Measurements from ENCODE around the gene LRRC25. TPM values are rescaled to one million over a fixed set of nuclear protein-coding genes. Genes with fewer than 3 reads are reported as not detected.

The LRRC25 gene
- total and polyA plus RNA-seq, 3 donors from 2014 or later = 1.6 to 4.0 (median 3.4) TPM

DNA sequence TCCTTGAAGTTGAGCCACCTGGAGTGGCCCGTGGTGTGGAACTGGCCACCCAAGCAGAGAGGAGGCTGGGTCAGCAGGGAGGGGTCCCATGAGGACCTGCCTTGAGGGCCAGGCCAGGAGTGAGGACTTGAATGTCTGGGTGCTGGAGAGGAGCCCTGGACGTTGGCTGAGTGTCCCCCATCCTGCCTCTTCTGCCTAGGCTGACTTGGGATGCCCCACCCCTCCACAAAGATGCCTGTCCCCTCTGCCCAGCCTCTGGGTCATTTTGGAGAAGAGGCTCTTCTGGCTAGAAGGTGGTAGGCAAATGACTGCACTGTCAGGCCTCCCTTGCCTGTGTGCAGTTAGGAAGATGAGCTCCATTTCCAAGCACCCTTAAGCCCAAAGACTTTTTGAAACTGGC lies 23.5 kb upstream of the LRRC25 start:
- peaks cover 62% of the 10 kb centered on the region for H3K4me1 ChIP-seq
- WGBS, 2 donors = 23 to 26% methylated on average over 2 of the region's 2 CpGs
- H3K9me3 ChIP-seq = no peaks in the 10 kb centered on the region
- H3K27me3 ChIP-seq = no peaks in the 10 kb centered on the region
- H3K36me3 ChIP-seq (ENCODE audit: low read depth, missing control alignments) = no peaks in the 10 kb centered on the region
- H3K4me3 ChIP-seq = no peak overlapping the region
- intact Hi-C loops (cut with DNase I; ENCODE audit: low total_unique reads) = no loop called here
- peak overlapping the region; percentile 27 to 93 for H3K27ac ChIP-seq
- no peak for DNase-seq
- TF ChIP-seq CTCF (IDR thresholded peaks at IDR 0.05) (no peak), POLR2A (IDR thresholded peaks at IDR 0.05) (no peak)

GRCh38 chr19:18419699-18420460 lies 22.5 kb upstream of the LRRC25 start:
- Histone ChIP-seq H3K4me1 (peaks cover 65% of the 10 kb centered on the region), H3K27me3 (no peaks in the 10 kb centered on the region), H3K4me3 (peak overlapping the region; percentile 73 to 84), H3K36me3 (ENCODE audit: low read depth, missing control alignments) (no peaks in the 10 kb centered on the region), H3K27ac (peak overlapping the region; percentile 49 to 93), H3K9me3 (no peaks in the 10 kb centered on the region)
- 1% methylated on average over 31 to 88 of the region's 97 CpGs for WGBS, 2 donors
- TF ChIP-seq POLR2A (IDR thresholded peaks at IDR 0.05) (no peak), CTCF (IDR thresholded peaks at IDR 0.05) (no peak)
- intact Hi-C loops (cut with DNase I; ENCODE audit: low total_unique reads) = no loop called here
- no peak for DNase-seq

DNA sequence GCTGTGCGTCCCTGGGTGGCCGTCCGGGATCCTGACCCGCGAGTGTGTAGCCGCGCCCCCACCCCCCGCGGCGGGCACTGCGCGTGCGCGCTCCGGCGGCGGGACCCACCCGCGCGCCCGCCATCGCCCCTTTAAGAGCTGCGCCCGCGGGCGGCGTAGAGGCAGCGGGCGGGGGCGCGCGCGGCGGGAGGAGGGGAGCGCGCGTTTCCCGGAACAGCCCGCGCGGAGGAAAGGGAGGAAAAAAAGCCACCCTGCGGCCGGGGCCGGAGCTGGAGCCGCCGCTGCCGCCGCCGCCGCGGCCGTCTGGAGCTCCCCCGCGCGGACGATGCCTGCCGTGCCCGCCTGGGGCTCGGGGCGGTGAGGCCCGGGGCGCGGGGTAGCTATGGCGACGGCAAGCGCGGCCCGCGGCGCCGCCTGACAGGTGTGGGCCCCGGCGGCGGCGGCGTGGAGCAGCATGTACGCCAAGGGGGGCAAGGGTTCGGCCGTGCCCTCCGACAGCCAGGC lies 21.8 kb upstream of the LRRC25 start, which contains the start of gene SSBP4:
TSS of gene SSBP4 (plus strand) at position 204 of the 504 bp plus-strand sequence. CDS start at position 455, 251 bp downstream.
- peaks cover 71% of the 10 kb centered on the region for H3K4me1 ChIP-seq
- H3K36me3 ChIP-seq (ENCODE audit: low read depth, missing control alignments) = no peaks in the 10 kb centered on the region
- TF ChIP-seq CTCF (IDR thresholded peaks at IDR 0.05) (peak in 2 of 3 experiments; percentile 39 to 41), POLR2A (IDR thresholded peaks at IDR 0.05) (no peak)
- H3K27me3 ChIP-seq = no peaks in the 10 kb centered on the region
- peak within 1 kb of the TSS; percentile 73 to 84 for H3K4me3 ChIP-seq
- DNase-seq = peak; percentile 75
- 0% methylated on average over 31 of the region's 80 CpGs; no CpG with 5 or more reads in 1 of the 2 donors for WGBS, 2 donors
- intact Hi-C loops (cut with DNase I; ENCODE audit: low total_unique reads) = no loop called here
- no peaks in the 10 kb centered on the region for H3K9me3 ChIP-seq
- H3K27ac ChIP-seq = peak within 1 kb of the TSS; percentile 92 to 93

DNA sequence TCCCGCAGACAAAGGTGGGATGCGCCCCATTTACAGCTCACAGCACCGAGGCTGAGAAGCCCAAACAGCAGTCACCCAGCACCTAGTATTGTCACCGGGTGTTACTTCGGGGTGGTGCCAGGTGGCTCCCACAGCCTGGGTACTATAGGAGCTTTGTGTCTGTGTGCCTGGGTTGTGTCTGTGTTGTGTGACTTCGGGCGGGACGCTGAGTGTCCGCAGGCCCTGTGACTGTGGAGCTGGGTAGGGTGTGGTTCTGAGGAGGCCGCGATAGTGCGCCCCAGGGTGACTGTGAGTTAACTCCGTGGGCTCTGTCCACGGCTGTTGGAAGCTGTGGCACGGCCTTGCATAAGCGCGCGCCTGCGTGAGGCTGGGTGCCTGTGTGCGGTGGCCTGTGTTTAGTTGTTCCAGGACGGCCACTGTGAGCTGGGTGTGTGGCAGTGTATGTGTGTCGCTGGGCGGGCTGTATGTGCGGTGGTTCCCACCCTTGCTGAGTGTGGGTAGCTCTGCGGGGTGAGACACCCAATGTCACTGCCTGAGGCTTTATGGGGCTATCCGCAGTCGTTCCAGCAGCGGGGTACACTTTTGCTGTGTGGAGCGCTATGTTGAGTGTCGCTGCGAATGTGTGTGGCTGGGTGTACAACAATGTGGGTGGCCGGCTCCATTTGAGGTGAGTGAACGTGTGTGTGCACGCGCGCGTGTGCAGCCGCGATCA lies 21.2 kb upstream of the LRRC25 start:
- Histone ChIP-seq H3K4me1 (peaks cover 70% of the 10 kb centered on the region), H3K27me3 (no peaks in the 10 kb centered on the region), H3K36me3 (ENCODE audit: low read depth, missing control alignments) (no peaks in the 10 kb centered on the region), H3K27ac (peak overlapping the region; percentile 92 to 93), H3K9me3 (no peaks in the 10 kb centered on the region), H3K4me3 (peak overlapping the region; percentile 57 to 84)
- peak; percentile 59 for DNase-seq
- intact Hi-C loops (cut with DNase I; ENCODE audit: low total_unique reads) = no loop called here
- no peak for TF ChIP-seq POLR2A (IDR thresholded peaks at IDR 0.05)
- no peak for TF ChIP-seq CTCF (IDR thresholded peaks at IDR 0.05)
- 7 to 11% methylated on average over 18 to 39 of the region's 39 CpGs for WGBS, 2 donors
